Panc1 (cell line): ENCODE results near the gene DEFB129. TPM values are rescaled to one million over a fixed set of nuclear protein-coding genes. Genes with fewer than 3 reads are reported as not detected.
"Not testable (repeated sequence)": the region's sequence is repeated elsewhere in the genome, so short reads cannot be mapped to it uniquely, and the experiment has no call there.

ENCODE experiments used
- ATAC-seq: fragments of 200-7000 bp; cut with Tn5 transposase; 2 replicates; pipeline ENCODE4 v1.9.1; 2020; ENCODE audit warnings: mild to moderate bottlenecking, moderate library complexity
- BruUV-seq: library from RNA; stranded (reverse); fragments of 400-500 nt; replicated peaks from 2 replicates; lab custom pipeline; 2021; lab: Mats Ljungman, UMichigan
- CTCF ChIA-PET: fragments of 300-600 bp; sonication (Branson Sonifier 250); formaldehyde crosslinking; loops from one replicate; lab custom pipeline; 2022; ENCODE audit warnings: antibody characterized with exemption; lab: Charles Lee
- POLR2A ChIA-PET: fragments of 300-600 bp; sonication (Branson Sonifier 250); formaldehyde crosslinking; loops from one replicate; lab custom pipeline; 2022; ENCODE audit warnings: antibody characterized with exemption; lab: Charles Lee
- DNase-seq: peaks from one replicate; pipeline ENCODE4 v3.0.0-alpha.2; 2010; ENCODE audit warnings: low read depth, low spot score
- H3K27ac ChIP-seq: 2 replicates; pipeline ENCODE4 v1.5.1; 2011; ENCODE audit warnings: mild to moderate bottlenecking, low read length, inconsistent platforms
- H3K27me3 ChIP-seq: fragments of 200-500 bp; sonication (Bioruptor generic); 2 replicates; pipeline ENCODE4 v1.6.0; 2014; ENCODE audit warnings: low read length, inconsistent platforms; ENCODE audit not compliant: control insufficient read depth, insufficient read depth
- H3K36me3 ChIP-seq: fragments of 200-500 bp; sonication (Bioruptor generic); 2 replicates; pipeline ENCODE4 v1.5.1; 2014; ENCODE audit warnings: inconsistent platforms, mild to moderate bottlenecking, low read length, moderate library complexity; ENCODE audit not compliant: control insufficient read depth, insufficient read depth
- H3K4me1 ChIP-seq: 2 replicates; pipeline ENCODE4 v1.5.1; 2011; ENCODE audit warnings: inconsistent platforms, mild to moderate bottlenecking, low read length, moderate library complexity; ENCODE audit not compliant: control insufficient read depth, insufficient read depth
- H3K4me3 ChIP-seq, 2 experiments: 2 replicates each; pipeline ENCODE4 v1.5.1; 2011 to 2012; ENCODE audit warnings: low read depth in 2 of 2, low read length in 2 of 2, mild to moderate bottlenecking in 2 of 2, inconsistent platforms in 1 of 2, moderate library complexity in 1 of 2
- H3K9me3 ChIP-seq: fragments of 200-500 bp; sonication (Bioruptor generic); 2 replicates; pipeline ENCODE4 v1.5.1; 2014; ENCODE audit warnings: low read depth, mild to moderate bottlenecking, inconsistent platforms, low read length, moderate library complexity; ENCODE audit not compliant: control insufficient read depth, insufficient read depth
- POLR2AphosphoS5 ChIP-seq: IDR thresholded peaks from 2 replicates; pipeline ENCODE4 v1.6.1; 2012; ENCODE audit warnings: mild to moderate bottlenecking, low read depth, low read length, moderate library complexity
- SIN3A ChIP-seq: IDR thresholded peaks from 2 replicates; pipeline ENCODE4 v1.6.1; 2012; ENCODE audit warnings: low read depth, mild to moderate bottlenecking, low read length, moderate library complexity, borderline replicate concordance; ENCODE audit not compliant: insufficient read depth
- TCF7L2 ChIP-seq: IDR thresholded peaks from 2 replicates; pipeline ENCODE4 v1.6.1; 2011; ENCODE audit warnings: mild to moderate bottlenecking, low read depth, low read length, inconsistent platforms
- in situ Hi-C: cut with HindIII; loops from 2 replicates; pipeline ENCODE4 v1.10.0; 2016; ENCODE audit warnings: low sequenced_read_pairs, low pct_unique_long_range_greater_than_20kb
- intact Hi-C: fragments of 100-400 bp; cut with micrococcal nuclease; formaldehyde crosslinking; loops from one replicate; pipeline ENCODE4 v1.10.0; 2022; ENCODE audit not compliant: unreplicated experiment
- total RNA-seq: library from RNA; stranded (reverse); gene quantifications from one replicate; pipeline ENCODE4 v1.2.1, GENCODE V29; 2021; ENCODE audit not compliant: unreplicated experiment
- TF ChIP-seq, protein P1 (sequence below), 2 experiments: IDR thresholded peaks; 2 replicates each; pipeline ENCODE4 v1.6.1; 2011 to 2012; ENCODE audit warnings: low read depth in 2 of 2, control low read depth in 1 of 2, low read length in 1 of 2, mild to moderate bottlenecking in 1 of 2, moderate library complexity in 1 of 2; ENCODE audit not compliant: insufficient read depth in 1 of 2
- TF ChIP-seq, protein P2 (sequence below): fragments of 450-650 bp; IDR thresholded peaks from 2 replicates; pipeline ENCODE4 v1.5.1; 2017; ENCODE audit warnings: mild to moderate bottlenecking

Gene DEFB129
- total RNA-seq, 1 experiment from 2014 or later: not detected

DNA sequence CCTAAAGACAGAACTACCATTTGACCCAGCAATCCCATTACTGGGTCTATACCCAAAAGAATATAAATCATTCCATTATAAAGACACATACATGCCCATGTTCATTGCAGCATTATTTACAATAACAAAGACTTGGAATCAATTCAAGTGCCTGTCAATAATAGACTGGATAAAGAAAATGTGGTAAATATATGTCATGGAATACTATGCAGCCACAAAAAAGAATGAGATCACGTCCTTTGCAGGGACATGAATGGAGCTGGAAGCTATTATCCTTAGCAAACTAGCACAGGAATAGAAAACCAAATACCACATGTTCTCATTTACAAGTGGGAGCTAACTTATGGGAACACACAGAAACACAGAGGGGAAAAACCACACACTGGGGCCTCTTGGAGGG, 28.8 kb upstream of the DEFB129 start:
- no peak overlapping the region for H3K4me3 ChIP-seq
- no peak for ATAC-seq
- H3K27ac ChIP-seq: no peak overlapping the region
- BruUV-seq: no TSS peak
- TF ChIP-seq, protein P1, sequence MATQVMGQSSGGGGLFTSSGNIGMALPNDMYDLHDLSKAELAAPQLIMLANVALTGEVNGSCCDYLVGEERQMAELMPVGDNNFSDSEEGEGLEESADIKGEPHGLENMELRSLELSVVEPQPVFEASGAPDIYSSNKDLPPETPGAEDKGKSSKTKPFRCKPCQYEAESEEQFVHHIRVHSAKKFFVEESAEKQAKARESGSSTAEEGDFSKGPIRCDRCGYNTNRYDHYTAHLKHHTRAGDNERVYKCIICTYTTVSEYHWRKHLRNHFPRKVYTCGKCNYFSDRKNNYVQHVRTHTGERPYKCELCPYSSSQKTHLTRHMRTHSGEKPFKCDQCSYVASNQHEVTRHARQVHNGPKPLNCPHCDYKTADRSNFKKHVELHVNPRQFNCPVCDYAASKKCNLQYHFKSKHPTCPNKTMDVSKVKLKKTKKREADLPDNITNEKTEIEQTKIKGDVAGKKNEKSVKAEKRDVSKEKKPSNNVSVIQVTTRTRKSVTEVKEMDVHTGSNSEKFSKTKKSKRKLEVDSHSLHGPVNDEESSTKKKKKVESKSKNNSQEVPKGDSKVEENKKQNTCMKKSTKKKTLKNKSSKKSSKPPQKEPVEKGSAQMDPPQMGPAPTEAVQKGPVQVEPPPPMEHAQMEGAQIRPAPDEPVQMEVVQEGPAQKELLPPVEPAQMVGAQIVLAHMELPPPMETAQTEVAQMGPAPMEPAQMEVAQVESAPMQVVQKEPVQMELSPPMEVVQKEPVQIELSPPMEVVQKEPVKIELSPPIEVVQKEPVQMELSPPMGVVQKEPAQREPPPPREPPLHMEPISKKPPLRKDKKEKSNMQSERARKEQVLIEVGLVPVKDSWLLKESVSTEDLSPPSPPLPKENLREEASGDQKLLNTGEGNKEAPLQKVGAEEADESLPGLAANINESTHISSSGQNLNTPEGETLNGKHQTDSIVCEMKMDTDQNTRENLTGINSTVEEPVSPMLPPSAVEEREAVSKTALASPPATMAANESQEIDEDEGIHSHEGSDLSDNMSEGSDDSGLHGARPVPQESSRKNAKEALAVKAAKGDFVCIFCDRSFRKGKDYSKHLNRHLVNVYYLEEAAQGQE (IDR thresholded peaks at IDR 0.05; ENCODE audit: insufficient read depth in 1 of 2, low read depth in 2 of 2, low read length in 1 of 2): no peak
- TF ChIP-seq SIN3A (no peak), POLR2AphosphoS5 (no peak), TCF7L2 (no peak)
- TF ChIP-seq, protein P2, sequence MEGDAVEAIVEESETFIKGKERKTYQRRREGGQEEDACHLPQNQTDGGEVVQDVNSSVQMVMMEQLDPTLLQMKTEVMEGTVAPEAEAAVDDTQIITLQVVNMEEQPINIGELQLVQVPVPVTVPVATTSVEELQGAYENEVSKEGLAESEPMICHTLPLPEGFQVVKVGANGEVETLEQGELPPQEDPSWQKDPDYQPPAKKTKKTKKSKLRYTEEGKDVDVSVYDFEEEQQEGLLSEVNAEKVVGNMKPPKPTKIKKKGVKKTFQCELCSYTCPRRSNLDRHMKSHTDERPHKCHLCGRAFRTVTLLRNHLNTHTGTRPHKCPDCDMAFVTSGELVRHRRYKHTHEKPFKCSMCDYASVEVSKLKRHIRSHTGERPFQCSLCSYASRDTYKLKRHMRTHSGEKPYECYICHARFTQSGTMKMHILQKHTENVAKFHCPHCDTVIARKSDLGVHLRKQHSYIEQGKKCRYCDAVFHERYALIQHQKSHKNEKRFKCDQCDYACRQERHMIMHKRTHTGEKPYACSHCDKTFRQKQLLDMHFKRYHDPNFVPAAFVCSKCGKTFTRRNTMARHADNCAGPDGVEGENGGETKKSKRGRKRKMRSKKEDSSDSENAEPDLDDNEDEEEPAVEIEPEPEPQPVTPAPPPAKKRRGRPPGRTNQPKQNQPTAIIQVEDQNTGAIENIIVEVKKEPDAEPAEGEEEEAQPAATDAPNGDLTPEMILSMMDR: no peak
- intact Hi-C loops: no loop called here
- CTCF ChIA-PET: no interaction called here
- H3K27me3 ChIP-seq: no peaks in the 10 kb centered on the region; the same call in 1 of the 2 replicates
- no peaks in the 10 kb centered on the region for H3K36me3 ChIP-seq
- POLR2A ChIA-PET: no interaction called here
- in situ Hi-C loops: no loop called here
- no peak for DNase-seq
- H3K4me1 ChIP-seq: no peaks in the 10 kb centered on the region
- H3K9me3 ChIP-seq: no peaks in the 10 kb centered on the region

DNA sequence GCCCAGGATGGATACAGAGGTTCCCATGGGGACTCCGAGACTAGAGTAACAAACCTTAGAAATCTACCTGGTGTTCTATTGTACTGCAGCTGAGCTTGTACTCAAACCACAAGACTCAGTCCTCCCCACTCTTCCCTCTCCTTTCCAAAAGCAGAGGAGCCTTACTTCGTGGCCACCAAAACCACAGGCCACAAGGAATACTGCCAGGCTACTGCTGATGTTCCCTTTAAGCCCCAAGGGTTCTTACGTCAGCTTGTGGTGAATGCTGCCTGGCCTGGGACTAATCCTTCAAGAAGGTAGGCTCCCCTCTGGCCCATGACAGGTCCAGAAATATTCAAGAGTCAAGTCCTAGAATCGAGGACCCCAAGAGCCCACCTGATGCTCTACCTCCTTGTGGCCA, 27.1 kb upstream of the DEFB129 start:
- DNase-seq: no peak
- Histone ChIP-seq H3K27me3 (peaks cover 7% of the 10 kb centered on the region; the same call in 1 of the 2 replicates), H3K27ac (no peak overlapping the region), H3K9me3 (no peaks in the 10 kb centered on the region), H3K36me3 (no peaks in the 10 kb centered on the region), H3K4me3 (no peak overlapping the region), H3K4me1 (no peaks in the 10 kb centered on the region)
- BruUV-seq: no TSS peak
- TF ChIP-seq, protein P1 (IDR thresholded peaks at IDR 0.05; ENCODE audit: insufficient read depth in 1 of 2, low read depth in 2 of 2, low read length in 1 of 2): no peak
- no peak for TF ChIP-seq SIN3A
- TF ChIP-seq POLR2AphosphoS5: no peak
- no peak for TF ChIP-seq TCF7L2
- TF ChIP-seq, protein P2: no peak
- no peak for ATAC-seq
- in situ Hi-C loops: no loop called here
- ChIA-PET CTCF (no interaction called here), POLR2A (no interaction called here)
- intact Hi-C loops: no loop called here

DNA sequence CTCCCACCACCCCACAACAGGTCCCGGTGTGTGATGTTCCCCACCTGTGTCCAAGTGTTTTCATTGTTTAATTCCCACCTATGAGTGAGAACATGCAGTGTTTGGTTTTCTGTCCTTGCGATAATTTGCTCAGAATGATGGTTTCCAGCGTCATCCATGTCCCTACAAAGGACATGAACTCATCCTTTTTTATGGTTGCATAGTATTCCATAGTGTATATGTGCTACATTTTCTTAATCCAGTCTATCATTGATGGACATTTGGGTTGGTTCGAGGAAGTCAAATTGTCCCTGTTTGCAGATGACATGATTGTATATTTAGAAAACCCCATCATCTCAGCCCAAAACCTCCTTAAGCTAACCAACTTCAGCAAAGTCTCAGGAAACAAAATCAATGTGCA, 23.4 kb upstream of the DEFB129 start:
- in situ Hi-C loops, ATAC-seq, H3K4me3 ChIP-seq, CTCF ChIA-PET, POLR2A ChIA-PET, H3K4me1 ChIP-seq, H3K9me3 ChIP-seq, BruUV-seq, H3K36me3 ChIP-seq, H3K27ac ChIP-seq, DNase-seq, intact Hi-C loops: not testable (repeated sequence)
- peaks cover 21% of the 10 kb centered on the region for H3K27me3 ChIP-seq
